Esophagus squamous epithelium (tissue), 5 donors: ENCODE results near the gene MIEN1. TPM values are rescaled to one million over a fixed set of nuclear protein-coding genes. Genes with fewer than 3 reads are reported as not detected.
"Not testable (repeated sequence)": the region's sequence is repeated elsewhere in the genome, so short reads cannot be mapped to it uniquely, and the experiment has no call there.

ENCODE experiments used
- DNase-seq: peaks from one replicate; lab custom pipeline; 2025; lab: John Stamatoyannopoulos, UW
- H3K27ac ChIP-seq, 4 donors: fragments of 200-600 bp; sonication (generic); one replicate each; pipeline ENCODE4 v1.5.1; 2016 to 2019; ENCODE audit warnings: mild to moderate bottlenecking in 1 of 4
- H3K27me3 ChIP-seq, 4 donors: fragments of 200-600 bp; sonication (generic); 1 replicate in 3 of 4; 2 replicates in 1 of 4; pipeline versions ENCODE4 v1.5.1 to v1.6.0; 2017 to 2021; ENCODE audit warnings: antibody characterized with exemption in 1 of 4
- H3K36me3 ChIP-seq, 3 donors: fragments of 200-600 bp; sonication (generic); one replicate each; pipeline ENCODE4 v1.5.1; 2016 to 2019
- H3K4me1 ChIP-seq, 3 donors: fragments of 200-600 bp; sonication (generic); one replicate each; pipeline ENCODE4 v1.5.1; 2017 to 2019
- H3K4me3 ChIP-seq, 4 donors: fragments of 200-600 bp; sonication (generic); 1 replicate in 3 of 4; 2 replicates in 1 of 4; pipeline ENCODE4 v1.5.1; 2016 to 2019; ENCODE audit warnings: mild to moderate bottlenecking in 2 of 4, moderate library complexity in 1 of 4
- H3K9me3 ChIP-seq, 3 donors: fragments of 200-600 bp; sonication (generic); one replicate each; pipeline ENCODE4 v1.5.1; 2016 to 2019
- POLR2A ChIP-seq, 4 donors: fragments of 450-650 bp; IDR thresholded peaks; one replicate each; pipeline ENCODE4 v1.6.1; 2017; ENCODE audit warnings: antibody characterized with exemption in 4 of 4, mild to moderate bottlenecking in 4 of 4, moderate library complexity in 3 of 4
- WGBS, 2 donors: methylation state at CpG; one replicate each; pipeline ENCODE4 v1.1.5; 2018; 5-methylcytosine and 5-hydroxymethylcytosine counted together
- intact Hi-C: fragments of 100-400 bp; cut with DNase I; formaldehyde crosslinking; loops from one replicate; pipeline ENCODE4 v1.15.0; 2022
- total RNA-seq, 4 donors: library from RNA; depleted of rRNA; stranded (reverse); fragments of >200 nt; gene quantifications; one replicate each; pipeline ENCODE4 v1.1.0, GENCODE V29; 2016
- TF ChIP-seq, protein P1 (sequence below), 6 experiments: fragments of 450-650 bp in 4 of 6; fragments of 200-600 bp in 2 of 6; sonication (generic) in 2 of 6; IDR thresholded peaks; one replicate each; pipeline ENCODE4 v1.5.1; 2016 to 2019; ENCODE audit warnings: antibody characterized with exemption in 6 of 6, mild to moderate bottlenecking in 4 of 6, moderate library complexity in 4 of 6
- donor health status: DM: yes; HTN: yes; CAD: no.

The MIEN1 gene
- total RNA-seq, 4 donors from 2014 or later: 44.4 to 55.2 (median 53.2) TPM

DNA sequence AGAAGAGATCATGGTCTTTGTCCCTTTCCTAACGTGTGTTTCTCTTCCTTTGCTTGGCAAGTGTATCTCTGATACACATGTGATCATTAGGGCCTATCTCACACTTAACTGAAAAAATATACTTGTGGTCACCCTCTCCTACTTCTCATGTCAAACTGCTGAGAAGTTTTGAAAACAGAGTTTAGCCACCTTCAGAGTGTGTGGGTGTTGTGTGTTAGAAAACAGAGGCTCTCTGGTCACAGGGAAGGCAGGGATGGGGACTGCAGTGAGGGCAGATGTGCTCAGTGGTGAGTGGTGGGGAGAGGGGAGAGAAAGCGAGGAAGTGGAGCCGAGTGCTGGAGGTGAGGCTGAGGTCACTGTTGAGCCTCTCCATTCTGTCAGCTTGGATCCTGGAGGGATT lies 36.8 kb upstream of the MIEN1 start:
- Histone ChIP-seq H3K4me1 (peaks cover 0 to 14% (median 0%) of the 10 kb centered on the region in 3 donors), H3K27ac (no peak overlapping the region), H3K36me3 (no peaks in the 10 kb centered on the region), H3K4me3 (no peak overlapping the region), H3K27me3 (peaks cover 0 to 15% (median 0%) of the 10 kb centered on the region in 4 donors), H3K9me3 (no peaks in the 10 kb centered on the region)
- no peak for TF ChIP-seq POLR2A (IDR thresholded peaks at IDR 0.05)
- TF ChIP-seq, protein P1, sequence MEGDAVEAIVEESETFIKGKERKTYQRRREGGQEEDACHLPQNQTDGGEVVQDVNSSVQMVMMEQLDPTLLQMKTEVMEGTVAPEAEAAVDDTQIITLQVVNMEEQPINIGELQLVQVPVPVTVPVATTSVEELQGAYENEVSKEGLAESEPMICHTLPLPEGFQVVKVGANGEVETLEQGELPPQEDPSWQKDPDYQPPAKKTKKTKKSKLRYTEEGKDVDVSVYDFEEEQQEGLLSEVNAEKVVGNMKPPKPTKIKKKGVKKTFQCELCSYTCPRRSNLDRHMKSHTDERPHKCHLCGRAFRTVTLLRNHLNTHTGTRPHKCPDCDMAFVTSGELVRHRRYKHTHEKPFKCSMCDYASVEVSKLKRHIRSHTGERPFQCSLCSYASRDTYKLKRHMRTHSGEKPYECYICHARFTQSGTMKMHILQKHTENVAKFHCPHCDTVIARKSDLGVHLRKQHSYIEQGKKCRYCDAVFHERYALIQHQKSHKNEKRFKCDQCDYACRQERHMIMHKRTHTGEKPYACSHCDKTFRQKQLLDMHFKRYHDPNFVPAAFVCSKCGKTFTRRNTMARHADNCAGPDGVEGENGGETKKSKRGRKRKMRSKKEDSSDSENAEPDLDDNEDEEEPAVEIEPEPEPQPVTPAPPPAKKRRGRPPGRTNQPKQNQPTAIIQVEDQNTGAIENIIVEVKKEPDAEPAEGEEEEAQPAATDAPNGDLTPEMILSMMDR (IDR thresholded peaks at IDR 0.05): no peak
- WGBS, 2 donors: 66 to 70% methylated on average over 3 of the region's 3 CpGs
- DNase-seq: no peak
- intact Hi-C loops: loop anchor here (10.0 kb wide), 1 partner anchor 98 kb away; the partner anchor contains the start of genes IKZF3 and ZPBP2

- 91 to 92% methylated on average over 17 to 18 of the region's 18 CpGs for WGBS, 2 donors
- H3K27me3 ChIP-seq: peaks cover 0 to 27% (median 0%) of the 10 kb centered on the region in 4 donors
- no peak overlapping the region for H3K4me3 ChIP-seq
- H3K9me3 ChIP-seq: no peaks in the 10 kb centered on the region
- no peaks in the 10 kb centered on the region for H3K36me3 ChIP-seq
- DNase-seq: no peak
- peaks cover 0 to 14% (median 0%) of the 10 kb centered on the region in 3 donors for H3K4me1 ChIP-seq
- intact Hi-C loops: loop anchor here (10.0 kb wide), 1 partner anchor 99 kb away; the partner anchor contains the start of genes IKZF3 and ZPBP2
- no peak for TF ChIP-seq POLR2A (IDR thresholded peaks at IDR 0.05)
- TF ChIP-seq, protein P1 (IDR thresholded peaks at IDR 0.05): no peak
- H3K27ac ChIP-seq: no peak overlapping the region
Observed at GRCh38 chr17:39765766-39766165, 35.4 kb upstream of the MIEN1 start.

DNA sequence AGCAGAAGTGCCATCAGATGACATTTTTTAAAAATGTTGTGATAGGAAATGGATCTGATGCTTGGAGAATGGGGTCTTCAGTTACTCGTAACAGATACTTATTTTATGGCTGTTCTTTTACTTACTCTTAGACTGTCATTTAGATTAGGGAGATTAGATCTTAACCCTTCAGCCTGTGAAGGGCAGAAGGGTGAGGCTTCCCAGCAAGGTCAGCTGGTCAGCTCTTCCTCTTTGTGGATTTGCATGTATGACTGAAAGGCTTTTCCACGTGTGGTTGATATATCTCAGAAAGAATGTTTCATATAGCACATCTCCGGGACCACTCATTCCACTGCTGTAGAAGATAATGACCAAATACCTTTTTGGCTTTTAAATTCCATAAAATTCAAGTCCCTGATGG lies 34.8 kb upstream of the MIEN1 start:
- H3K9me3 ChIP-seq: no peaks in the 10 kb centered on the region

GRCh38 chr17:39764171-39764570 lies 33.8 kb upstream of the MIEN1 start:
- intact Hi-C loops: loop anchor here (10.0 kb wide), 1 partner anchor 101 kb away; the partner anchor contains the start of genes IKZF3 and ZPBP2
- H3K9me3 ChIP-seq, H3K36me3 ChIP-seq, H3K4me3 ChIP-seq, DNase-seq, H3K27ac ChIP-seq, H3K4me1 ChIP-seq: not testable (repeated sequence)
- 51 to 81% methylated on average over 2 to 3 of the region's 3 CpGs for WGBS, 2 donors
- peaks cover 0 to 35% (median 0%) of the 10 kb centered on the region in 4 donors for H3K27me3 ChIP-seq

More for the DNA sequence above, 34.8 kb upstream of the MIEN1 start:
- intact Hi-C loops: loop anchor here (10.0 kb wide), 1 partner anchor 100 kb away; the partner anchor contains the start of genes IKZF3 and ZPBP2
- no peak for DNase-seq
- no peaks in the 10 kb centered on the region for H3K36me3 ChIP-seq
- TF ChIP-seq, protein P1 (IDR thresholded peaks at IDR 0.05): no peak
- TF ChIP-seq POLR2A (IDR thresholded peaks at IDR 0.05): no peak
- 43 to 49% methylated on average over 3 of the region's 3 CpGs for WGBS, 2 donors
- H3K4me3 ChIP-seq: no peak overlapping the region
- peaks cover 0 to 9% (median 0%) of the 10 kb centered on the region in 3 donors for H3K4me1 ChIP-seq
- peaks cover 0 to 30% (median 0%) of the 10 kb centered on the region in 4 donors for H3K27me3 ChIP-seq
- H3K27ac ChIP-seq: no peak overlapping the region

DNA sequence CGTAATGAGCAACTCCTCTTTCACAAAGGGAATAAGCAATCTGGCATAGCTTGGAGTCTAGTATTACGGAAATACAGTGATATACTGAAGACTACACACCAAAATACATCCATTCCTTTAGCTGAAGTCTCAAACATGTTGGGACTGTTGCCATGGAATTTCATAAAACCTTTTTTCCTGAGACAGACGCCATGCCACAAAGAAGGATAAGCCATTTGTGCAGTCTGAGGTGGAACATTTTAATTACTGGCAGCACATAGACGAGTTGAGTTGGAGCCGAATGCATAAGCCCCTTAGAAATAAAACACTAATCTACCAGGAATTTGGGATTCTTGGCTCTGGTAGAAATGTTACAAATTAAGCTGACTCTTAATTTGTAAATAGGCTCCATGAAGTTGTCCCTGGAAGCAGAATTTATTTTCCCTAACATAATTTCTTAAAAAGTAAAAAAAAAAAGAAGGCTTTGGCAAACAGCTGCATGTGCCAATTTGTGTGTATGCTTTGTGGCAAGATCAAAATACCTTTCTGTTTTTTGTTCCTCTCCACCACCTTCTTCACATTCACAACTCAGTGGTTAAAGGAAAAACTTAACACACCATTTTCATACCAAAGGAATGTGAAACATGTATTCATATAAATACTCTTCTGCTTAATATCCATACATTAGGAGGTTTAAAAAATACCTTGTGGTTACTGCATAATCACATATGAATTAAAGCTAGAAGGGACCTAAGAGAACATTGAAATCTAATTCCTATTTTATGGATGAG lies 32.9 kb upstream of the MIEN1 start:
- DNase-seq: no peak
- peaks cover 0 to 35% (median 0%) of the 10 kb centered on the region in 4 donors for H3K27me3 ChIP-seq

More for the DNA sequence above, 32.9 kb upstream of the MIEN1 start:
- Histone ChIP-seq H3K4me1 (no peaks in the 10 kb centered on the region), H3K4me3 (no peak overlapping the region), H3K27ac (no peak overlapping the region), H3K36me3 (no peaks in the 10 kb centered on the region), H3K9me3 (no peaks in the 10 kb centered on the region)
- TF ChIP-seq, protein P1 (IDR thresholded peaks at IDR 0.05): no peak
- TF ChIP-seq POLR2A (IDR thresholded peaks at IDR 0.05): no peak
- intact Hi-C loops: loop anchor here (10.0 kb wide), 1 partner anchor 102 kb away; the partner anchor contains the start of genes IKZF3 and ZPBP2
- WGBS, 2 donors: 54 to 56% methylated on average over 5 of the region's 5 CpGs
